GM04503 (cell line): Measurements from ENCODE around the gene NTM.

ENCODE experiments used
- DNase-seq: peaks from one replicate; pipeline ENCODE4 v3.0.0-alpha.2; 2012; ENCODE audit warnings: low read depth

Gene NTM

DNA sequence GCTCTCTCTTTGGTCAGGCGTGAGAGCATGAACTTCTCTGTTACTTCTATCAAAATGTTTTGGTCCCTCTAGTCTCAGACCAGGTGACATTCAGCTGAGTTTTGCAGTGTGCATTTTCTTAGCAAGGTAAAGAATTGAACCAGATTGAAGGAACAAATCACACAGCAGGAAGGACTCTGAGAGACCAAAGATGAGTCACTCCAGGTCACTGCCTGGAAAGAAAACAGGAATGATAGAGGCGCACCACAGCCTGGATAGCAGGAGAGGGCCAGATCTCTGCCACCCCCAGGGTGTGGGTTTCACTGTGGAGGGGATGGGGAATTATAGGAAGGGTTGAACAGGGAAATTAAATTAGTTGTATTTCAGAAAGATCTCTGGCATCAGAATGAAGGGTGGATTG is 788.3 kb downstream of the NTM start:
- DNase-seq: no peak

GRCh38 chr11:132161403-132162078 is 791.1 kb downstream of the NTM start:
- DNase-seq: no peak

DNA sequence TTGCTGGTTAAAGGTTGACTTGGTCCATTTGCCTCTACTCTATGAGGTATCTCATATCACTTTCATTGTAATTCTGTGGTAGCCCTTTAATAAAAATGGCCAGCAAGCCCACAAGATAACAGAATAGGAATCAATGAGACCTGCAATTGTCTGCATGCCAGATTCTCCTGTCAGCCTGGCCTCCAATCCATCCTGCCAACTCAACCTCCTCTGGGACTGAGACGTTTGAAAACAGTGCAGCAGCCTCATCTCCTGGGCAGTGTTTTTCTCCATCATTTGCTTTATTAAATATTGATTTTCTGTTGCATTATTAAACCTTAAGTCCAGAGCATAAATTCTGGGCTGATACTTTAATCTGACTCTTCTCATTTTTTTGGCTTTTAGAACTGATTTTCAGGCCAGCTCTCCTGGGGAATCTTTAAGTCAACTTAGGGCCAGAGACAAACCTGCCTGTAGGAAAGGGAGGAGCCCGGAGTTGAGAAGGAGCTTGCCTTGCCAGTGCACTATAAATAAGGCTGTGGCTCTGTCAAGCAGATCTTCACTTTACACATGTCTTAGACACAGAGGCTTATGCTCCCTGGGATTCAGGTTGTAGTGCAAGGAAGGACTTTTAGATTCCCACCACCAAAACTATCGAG is 798.0 kb downstream of the NTM start:
- no peak for DNase-seq

- DNase-seq: no peak
Measured at GRCh38 chr11:132171031-132171430, 800.6 kb downstream of the NTM start.

DNA sequence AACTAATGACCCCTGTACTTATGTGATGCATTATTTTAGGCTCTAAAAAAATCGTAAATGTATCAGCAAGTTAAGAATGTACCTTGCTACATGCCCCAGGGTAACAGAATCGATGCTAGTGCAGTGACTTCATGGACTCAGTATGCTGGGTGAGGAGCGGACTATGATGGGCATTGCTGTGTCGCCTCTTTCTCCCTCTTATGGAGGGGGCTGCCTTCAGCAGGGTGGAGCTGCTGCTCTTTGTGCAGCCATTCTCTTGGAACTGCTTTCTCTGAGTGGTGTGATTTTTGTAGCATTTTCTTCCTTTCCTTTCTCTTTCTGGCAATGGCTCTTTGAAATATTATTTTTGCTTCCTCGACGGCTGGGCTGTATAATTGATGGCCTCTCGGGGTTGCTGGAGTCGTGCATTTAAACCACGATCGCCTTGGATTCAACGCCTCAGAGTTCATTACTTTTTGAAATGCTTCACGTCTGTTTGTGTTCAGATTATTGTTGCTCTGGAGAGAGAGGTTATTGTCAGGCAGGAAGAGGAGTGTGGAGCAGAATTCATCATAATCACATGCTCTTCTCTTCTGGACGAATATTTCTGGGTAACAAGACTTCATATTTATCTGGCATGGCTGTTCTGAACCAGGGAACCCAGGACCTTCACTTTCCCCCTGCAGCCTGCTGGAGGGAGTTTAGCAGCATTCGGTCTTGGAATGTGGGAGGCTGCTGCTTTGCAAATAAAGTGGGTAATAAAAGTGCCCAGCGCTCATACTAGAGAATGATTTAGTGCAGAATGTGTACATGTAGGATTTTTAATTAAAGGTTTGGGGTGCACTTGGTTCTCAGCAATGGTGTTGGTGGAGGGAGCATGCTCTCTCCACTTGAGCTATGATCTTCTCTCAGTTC is 804.2 kb downstream of the NTM start:
- DNase-seq: no peak

DNA sequence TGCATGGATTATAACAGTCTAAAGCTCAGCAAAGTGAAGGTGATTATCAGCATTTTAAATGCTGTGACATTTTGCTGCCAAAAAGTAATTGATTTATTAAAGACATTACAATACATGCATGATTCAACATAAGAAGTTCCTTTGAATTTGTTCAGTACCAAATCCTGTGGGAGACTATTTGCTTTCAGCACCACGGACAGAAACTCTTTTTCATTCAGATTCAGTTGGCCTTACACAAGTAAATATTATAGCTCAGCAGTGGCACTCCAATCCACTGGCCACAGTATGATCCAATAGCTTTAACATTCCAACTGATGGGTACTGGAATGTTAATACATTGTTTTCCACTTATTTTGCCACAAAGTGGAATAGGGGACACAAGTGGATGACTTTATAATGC is 806.7 kb downstream of the NTM start:
- no peak for DNase-seq

DNA sequence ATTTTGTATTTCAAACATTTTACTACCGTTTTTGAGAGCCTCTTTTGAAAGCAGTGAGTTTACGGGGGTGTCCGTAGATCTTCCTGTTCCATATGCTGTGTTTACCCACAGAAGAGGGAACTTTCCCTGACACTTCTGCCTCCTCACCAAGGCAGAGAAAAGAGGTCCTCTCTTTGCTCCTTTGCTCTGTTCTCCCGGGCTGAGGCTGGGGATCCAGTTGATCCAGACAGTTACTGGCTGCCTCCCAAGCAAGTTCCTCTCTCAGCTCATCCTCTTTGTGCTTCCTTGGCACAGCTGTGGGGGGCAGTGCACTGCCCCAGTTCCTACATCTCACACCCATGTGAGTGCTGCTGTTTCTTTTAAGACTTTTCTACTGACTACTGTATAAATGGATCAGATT is 813.7 kb downstream of the NTM start:
- no peak for DNase-seq

DNA sequence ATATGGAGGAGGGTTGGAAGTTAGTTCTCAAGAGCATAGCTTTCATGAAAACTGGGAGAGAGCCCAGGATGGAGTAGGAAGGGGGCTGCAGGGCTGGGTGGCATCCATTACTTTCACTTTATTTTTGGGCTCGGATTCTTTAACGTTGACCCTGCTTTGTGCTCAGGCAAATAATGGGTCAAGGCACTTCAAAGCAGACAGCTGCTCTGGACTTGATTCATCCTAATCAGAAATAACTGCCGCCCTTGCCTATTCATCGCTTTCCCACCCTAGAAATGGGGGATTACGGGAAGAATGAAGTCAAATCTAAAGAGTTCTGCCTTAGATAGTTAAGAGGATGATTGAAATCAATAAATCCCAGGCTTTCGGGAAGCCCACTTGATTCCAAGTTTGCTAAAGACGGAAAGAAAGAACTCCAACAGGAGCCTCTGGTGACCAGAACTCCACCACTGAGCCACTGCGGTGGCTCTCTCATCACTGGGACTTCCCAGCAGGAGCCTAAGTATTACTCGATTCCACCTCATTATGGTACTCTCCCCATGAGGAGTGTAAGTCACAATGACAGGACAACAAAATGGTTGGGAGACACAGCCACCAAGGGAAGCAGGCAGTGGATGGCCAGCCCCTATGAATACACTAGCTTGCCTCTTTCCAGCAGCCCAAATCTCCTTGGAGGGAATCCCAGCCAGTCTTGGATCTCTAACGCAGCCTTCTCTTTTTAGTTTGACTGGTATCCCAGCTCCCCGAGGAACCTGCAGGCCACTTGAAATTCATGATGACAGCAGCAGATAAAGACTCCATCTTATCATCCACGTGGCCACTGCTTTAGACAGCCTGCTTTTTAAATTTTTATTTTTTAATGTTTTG is 815.5 kb downstream of the NTM start:
- DNase-seq: no peak

DNA sequence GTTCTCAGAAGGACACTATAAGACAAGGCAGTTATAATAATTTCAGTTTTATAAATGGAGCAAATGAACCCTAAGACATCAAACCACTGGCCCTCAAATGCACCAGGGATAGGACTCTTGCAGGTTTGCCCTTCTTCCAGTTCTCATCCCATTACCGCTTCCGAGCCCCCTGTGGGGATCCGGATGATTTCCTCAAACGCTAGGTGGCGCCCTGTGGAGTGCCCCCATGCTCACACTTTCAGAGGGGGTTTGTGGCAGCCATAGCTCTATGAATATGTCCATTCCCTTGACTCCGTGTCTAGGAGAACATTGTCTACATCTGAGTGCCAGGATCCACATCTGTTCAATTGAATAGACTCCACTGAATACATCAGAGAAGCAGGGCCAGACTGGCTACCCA is 816.3 kb downstream of the NTM start:
- no peak for DNase-seq

DNA sequence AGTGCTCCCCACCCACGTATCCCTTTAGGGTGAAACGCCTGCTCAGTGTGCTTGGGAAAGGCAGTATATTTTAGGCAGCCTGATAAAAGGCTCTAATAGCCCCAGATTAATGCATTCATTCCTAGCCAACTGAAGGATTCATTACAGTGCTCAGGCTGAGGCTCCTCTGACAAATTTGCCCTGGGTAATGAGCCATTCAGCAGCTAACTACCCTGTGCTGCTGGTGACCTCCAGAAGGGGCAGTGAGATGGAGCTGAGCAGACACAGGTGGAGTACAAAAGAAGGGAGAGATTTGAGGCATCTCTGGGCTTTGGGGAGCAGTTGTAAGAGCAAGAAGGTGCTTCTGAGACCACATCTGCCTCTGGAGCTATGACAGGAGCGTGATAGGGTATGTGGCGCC is 817.0 kb downstream of the NTM start:
- no peak for DNase-seq

DNA sequence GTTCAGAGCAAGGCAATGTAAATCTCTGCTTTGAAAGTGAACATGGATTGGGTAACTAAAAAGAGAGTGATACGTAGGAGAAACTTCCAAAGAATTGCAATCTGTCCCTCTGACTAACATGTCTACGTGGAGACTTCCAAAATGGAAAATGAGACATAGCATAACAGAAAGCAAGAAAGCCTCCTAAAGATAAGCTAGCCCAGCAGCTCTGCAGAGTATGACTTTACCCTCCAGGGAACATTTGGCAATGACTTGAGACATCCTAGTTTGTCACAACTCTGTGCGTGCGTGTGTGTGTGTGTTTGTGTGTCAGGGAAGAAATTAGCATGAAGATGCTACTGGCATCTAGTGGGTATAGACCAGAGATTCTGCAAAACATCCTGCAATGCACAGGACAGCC is 817.4 kb downstream of the NTM start:
- no peak for DNase-seq

DNA sequence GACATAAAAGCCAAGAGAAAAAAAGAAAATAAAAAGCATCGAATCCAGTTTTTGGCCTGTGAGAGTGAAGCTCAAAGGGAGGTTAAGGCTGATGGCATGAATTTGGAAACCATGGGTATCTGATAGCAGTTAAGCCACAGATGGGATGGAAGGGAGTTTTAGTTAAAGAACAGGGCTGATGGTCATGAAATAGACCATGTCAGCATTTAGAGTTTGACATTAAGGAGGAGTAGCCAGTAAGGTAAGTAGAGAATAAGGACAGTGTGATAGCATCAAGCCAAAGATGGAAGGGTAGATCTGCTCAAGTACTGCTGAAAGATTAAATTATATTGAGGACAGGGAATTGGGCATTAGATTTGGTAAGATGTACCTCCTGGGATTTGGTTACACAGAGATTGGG is 826.5 kb downstream of the NTM start:
- DNase-seq: no peak

DNA sequence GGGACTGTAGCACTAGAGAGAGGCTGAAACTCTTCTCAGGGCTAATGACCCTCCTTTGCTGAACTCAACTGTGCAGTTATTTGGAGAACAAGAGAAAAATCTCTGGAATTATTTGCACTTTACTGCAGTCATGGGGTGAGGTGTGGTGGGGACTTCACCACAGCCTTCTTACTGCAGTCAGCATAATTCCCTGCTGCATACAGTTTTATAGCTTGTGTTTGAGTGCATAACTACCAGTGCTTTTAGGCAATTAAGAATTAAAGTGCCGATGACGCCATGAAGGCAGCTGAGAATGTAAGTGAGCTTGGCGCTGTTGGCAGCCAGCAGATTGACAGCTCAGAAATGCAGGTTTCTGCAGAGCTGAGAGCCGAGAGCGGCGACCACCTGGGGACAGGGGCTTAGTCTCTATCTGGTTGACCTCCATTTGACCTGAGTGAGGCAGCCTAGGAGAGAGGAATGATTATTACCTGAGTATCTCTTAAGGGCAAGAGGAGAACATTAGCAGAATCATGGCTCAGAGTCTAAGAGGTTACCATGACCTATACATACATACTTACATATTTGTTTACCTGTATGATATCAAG is 830.0 kb downstream of the NTM start:
- no peak for DNase-seq

- peak; percentile 47 for DNase-seq
Measured at GRCh38 chr11:132202621-132203020, 832.2 kb downstream of the NTM start.

- no peak for DNase-seq
Measured at GRCh38 chr11:132205006-132205405, 834.6 kb downstream of the NTM start.

GRCh38 chr11:132205496-132205895 is 835.1 kb downstream of the NTM start:
- DNase-seq: no peak

- DNase-seq: no peak
Measured at GRCh38 chr11:132206993-132207392, 836.6 kb downstream of the NTM start.

DNA sequence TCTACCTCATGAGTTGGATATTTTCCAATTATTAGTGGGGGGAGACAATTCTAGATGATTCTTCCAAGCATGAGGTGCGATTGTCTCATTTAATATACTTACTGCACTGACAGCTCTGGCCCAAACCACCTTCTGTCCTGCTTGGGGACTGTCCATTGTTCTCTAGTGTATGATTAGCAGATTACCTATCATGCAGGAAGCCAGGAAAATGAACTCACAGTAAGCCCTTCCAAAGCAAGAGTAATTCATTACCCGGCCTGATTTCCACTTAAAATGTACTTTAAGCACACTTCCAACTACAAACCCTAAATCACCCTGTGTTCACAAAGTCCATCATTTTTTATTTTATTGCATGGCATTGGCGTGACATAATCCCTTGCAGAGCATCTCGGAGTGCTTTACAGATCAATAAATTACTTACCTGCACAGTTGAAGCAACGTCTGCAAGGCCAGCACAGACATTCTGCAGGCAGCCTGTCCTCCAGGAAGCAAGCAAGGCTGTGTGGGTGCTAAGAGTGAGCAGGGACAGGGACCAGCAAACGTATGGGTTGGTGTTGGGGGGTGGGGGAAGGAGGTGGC is 838.2 kb downstream of the NTM start:
- no peak for DNase-seq

- no peak for DNase-seq
Measured at GRCh38 chr11:132211479-132211878, 841.1 kb downstream of the NTM start.

- DNase-seq: no peak
Measured at GRCh38 chr11:132217856-132218255, 847.4 kb downstream of the NTM start.

GRCh38 chr11:132220474-132220873 is 850.1 kb downstream of the NTM start:
- peak; percentile 95 for DNase-seq
